ENCODE data around the gene ANKRD52.
A peak's percentile ranks its signal among the peaks of the same experiment; 100 is the strongest.
"Not testable (repeated sequence)": the region's sequence is repeated elsewhere in the genome, so short reads cannot be mapped to it uniquely, and the experiment has no call there.

The ANKRD52 gene

DNA sequence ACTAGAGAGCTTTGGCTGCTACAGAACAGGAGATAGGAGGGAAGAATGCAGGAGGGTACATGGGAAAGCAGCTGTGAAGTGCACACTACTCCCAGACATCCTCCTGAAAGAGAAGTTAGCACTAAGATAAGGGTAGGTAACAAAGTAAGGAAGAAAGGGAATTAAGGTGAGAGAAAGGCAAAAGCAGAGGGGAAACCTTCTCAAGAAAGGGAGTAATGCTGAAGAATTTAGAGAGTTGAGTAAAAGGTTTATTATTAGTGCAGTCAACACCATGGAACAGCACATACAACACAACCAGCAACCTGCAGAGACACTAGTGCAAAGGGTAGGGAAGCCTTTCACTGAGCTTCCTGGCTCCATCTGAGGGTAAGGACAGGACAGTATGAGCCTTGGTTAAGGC is 53.9 kb downstream of the ANKRD52 start:
- DNase-seq = no peak

DNA sequence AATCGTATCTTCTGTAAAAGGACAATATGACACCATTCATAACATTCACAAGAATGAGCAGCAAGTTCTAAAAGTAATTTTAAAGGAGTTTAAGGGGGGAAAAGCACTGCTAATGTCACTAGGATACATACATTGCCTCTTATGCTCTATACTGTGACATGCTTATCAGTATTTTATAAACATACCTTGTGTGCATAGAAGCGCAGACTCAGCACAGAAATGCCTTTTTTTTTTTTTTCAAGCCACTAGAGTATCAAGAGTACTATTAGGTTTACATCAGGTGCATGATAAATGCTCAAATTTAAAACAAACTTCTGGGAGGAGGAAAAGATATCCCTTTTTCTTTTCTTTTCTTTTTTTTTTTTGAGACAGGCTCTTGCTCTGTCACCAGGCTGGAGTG is 55.3 kb downstream of the ANKRD52 start:
- no peak for DNase-seq

DNA sequence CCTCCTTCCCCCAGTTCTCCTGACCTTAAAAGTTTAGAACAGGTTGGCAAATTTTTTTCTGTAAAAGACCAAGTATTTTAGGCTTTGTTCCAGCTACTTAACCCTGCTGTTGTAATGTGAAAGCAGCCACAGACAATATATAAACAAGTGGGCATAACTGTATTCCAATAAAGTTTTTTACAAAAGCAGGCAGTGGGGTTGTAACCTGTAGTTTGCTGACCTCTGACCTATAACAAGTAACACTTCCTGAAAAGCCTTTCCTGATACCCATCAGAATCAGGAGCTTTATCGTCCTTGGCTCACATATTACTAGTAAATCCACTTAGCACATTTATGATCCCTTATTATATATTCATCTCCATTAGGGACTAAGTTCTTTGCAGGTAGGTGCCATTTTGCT is 55.8 kb downstream of the ANKRD52 start:
- DNase-seq = no peak

DNA sequence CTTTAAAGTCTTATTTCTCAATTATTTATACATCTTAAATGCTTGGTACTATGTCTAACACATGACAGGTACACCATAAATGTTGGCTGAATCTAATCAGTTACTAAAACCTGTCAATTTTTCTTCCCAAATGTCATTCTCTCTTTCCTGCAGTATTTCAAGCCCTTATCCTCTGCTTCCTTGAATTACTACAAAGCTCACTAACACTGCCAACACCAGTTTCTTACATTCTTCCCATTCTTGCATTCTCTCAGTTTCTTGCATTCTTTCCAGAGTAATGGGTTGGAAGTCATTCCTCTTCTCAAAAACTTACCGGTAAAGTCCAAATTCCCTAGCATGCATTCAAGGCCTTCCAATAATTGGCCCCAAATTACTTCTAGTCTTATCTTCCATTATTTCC is 59.3 kb downstream of the ANKRD52 start:
- DNase-seq = no peak

DNA sequence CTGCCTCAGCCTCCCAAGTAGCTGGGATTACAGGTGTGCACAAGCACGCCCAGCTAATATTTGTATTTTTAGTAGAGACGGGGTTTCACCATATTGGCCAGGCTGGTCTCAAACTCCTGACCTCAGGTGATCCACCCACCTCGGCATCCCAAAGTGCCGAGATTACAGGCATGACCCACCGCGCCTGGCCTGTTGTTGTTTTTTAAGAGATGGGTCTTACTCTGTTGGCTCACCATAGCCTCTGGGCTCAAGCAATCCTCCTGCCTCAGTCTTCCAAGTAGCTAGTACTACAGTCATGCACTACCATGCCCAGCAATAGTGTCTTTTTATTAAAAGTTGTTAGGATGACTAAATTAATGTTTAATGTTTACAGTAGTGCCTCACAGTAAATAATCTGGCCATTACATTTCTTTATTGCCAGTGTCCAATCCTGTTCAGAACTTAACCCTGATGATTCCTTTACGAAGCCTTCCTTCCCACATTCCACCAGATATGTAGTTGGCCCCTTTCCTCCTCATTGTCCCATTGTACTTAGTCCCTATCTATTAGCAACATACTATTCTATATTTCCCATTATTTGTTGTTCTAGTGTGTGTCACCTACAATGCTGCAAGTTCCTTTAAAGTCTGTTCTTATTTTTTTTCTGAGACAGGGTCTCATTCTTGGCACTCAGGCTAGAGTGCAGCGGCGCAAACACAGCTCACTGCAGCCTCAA is 60.1 kb downstream of the ANKRD52 start:
- DNase-seq = no peak

DNA sequence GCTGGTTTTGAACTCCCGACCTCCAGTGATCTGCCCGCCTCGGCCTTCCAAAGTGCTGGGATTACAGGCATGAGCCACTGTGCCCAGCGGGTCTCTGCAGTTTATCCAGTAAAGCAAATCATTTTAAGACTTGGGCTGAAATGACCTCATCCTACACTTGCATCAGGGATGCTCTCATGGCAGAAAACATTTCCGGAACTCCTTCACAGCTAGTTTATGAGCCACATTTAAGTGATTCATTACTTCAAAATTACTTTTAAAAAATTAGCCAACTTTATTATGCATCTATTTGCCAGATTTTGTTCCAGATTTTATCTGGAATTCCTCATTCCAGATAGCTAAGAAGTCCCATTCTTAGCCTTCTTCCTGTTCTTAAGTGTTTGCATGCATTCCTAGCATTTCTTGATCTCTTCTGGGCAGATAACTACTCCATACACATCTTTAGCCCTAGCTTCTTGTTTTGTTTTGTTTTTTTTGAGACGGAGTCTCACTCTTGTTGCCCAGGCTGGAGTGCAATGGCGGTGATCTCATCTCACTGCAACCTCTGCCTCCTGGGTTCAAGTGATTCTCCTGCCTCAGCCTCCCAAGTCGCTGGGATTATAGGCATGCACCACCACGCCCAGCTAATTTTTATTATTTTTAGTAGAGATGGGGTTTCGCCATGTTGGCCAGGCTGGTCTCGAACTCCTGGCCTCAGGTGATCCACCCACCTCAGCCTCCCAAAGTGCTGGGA is 61.2 kb downstream of the ANKRD52 start:
- not testable (repeated sequence) for DNase-seq

DNA sequence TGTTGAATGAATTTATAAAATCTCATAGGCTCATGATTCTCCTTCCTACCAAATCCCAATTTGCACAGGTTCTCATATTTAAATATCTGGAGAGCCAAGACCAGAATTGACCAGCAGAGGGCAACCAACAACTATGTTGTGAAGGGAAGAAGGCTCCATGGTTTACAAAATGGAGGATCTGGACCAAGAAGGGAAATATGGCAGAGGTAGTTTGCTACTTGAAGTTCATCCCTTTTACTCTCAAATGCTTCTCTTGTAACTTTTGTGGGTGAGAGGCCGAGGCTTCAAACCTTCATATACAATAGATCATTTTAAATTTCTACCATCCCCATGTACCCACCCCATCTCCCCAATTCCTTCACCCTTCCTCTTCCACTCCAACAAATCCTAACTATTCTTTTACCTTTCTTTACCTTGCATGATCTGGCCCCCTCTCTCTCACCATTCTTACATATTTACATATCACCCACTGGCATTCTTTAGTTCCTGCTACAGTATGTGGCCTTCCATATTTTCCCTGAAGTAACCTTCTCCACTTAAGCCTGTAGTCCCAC is 65.1 kb downstream of the ANKRD52 start:
- DNase-seq = peak; percentile 55

DNA sequence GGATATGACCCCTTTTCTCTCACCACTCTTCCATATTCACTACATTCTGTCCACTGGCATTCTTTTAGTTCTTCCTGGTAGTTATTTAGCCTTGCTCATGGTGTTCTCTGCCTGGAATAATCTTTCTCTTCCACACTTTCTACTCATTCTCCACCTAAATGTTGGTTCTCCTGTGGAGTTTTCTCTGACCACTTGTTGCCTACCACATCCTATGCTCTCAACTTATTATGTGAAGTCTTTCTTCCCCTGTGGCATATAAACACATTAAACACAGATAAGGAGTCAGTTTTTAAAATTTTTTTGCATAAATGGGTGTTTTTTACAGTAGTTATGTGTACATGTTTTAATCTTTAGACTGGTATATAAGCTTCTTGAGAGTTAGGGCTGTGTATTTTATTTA is 65.6 kb downstream of the ANKRD52 start:
- DNase-seq = no peak

DNA sequence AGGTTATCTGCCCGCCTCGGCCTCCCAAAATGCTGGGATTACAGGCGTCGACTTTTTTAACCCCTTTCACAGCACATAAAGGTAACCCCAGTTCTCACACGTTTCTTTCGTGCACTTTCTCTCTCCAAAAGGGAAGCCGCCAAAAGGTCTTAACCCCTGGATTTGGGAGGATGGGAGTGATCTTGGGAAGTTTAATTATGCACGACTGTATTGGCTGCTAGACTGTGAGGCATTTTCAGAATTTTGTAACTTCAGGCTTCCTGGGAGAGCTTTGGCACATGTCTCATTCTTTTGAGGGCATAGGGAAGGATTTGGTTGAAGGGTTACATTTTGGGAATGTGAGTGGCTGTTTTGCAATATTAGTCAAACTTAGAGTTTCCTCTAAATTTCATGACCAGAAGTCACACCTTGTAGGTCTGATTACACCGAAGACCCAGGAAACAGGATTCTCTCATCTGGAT is 67.5 kb downstream of the ANKRD52 start:
- DNase-seq = no peak

DNA sequence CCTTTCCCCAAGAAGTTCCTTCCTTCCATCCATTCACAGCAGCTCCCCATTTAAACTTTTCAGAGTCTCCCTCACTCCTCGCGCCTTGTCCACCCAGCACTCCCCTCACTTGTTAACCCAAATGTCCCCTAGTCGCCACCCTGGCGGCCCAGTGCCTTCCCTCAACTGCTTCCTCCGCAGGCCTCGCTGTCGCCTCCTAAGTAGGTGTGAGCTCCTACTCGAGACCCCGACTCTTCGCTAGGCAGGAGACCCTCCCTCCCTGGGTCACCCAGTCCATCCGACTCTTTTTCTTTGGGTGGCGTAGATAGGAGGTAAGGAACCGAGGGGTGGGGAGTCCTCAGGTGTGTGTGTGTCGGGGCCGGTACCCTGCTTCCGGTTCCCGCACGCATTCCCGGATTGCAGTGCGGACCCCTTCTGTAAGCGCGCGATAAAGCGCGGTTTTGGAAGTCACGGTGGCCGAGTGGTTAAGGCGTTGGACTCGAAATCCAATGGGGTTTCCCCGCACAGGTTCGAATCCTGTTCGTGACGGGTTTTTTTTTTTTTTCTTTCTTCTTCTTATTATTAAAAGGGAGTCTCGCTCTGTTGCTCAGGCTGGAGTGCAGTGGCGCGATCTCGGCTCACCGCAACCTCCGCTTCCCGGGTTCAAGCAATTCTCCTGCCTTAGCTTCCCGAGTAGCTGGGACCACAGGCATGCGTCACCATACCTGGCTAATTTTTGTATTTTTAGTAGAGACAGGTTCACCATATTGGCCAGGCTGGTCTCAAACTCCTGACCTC is 68.1 kb downstream of the ANKRD52 start:
- no peak for DNase-seq

DNA sequence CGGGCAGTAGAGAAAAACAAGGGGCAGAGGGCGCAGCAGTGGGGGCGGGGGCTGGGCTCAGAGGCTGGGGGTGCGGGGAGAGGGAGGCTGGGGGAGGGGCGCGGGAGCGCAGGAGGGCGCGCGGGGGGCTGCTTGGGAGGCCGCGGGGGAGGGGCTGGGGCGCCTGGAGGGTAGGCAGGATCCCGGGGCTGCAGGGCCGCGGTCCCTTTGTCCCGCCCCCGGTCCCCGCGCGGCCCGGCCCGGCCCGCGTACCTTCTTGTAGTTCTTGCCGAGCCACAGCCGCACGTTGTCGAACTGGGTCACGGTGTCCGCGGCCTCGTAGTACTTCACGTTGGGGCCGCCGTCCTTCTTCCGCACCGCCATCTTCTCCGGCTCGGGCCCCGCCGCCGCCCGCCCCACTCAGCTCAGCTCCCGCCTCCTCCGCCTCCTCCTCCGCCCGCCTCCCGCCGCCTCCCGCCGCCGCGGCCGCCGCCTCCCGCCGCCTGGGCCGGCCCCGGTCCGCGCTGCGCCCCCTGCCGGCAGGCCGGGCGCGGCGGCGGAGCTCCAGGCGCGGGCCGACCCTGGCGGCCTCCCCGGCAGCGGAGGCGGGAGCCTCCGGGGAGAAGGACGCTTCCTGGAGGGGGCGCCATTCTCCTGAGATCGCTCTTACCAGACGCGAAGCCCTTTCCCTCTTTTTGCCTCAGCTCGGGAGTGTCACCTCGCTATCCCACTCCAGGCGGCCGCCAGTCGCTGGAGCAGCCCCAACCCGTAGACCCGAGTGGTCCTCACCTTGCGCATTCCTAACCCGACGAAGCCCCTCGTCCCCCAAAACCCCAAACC is 68.9 kb downstream of the ANKRD52 start, which contains the start of gene SMARCC2:
Gene SMARCC2 (minus strand): TSS at position 385 of the 819 bp plus-strand sequence. CDS start 22 bp downstream, at position 363.
- peak; percentile 36 for DNase-seq

DNA sequence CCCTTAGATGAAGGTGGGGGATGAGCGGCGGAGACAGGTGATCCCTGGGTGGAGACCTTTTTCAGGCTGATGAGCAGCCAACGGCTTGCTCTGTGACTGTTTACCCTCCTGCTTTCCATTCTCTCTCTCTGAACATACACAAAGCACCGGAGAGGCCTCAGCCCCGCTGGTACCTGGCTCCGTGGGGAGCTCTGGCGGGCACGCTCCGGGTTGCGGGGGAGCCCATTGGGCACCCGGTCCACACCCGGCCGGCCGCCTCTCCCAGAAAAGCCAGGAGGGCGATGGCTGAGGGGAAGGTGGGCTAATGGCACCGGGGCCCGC is 69.4 kb downstream of the ANKRD52 start:
- DNase-seq = no peak

DNA sequence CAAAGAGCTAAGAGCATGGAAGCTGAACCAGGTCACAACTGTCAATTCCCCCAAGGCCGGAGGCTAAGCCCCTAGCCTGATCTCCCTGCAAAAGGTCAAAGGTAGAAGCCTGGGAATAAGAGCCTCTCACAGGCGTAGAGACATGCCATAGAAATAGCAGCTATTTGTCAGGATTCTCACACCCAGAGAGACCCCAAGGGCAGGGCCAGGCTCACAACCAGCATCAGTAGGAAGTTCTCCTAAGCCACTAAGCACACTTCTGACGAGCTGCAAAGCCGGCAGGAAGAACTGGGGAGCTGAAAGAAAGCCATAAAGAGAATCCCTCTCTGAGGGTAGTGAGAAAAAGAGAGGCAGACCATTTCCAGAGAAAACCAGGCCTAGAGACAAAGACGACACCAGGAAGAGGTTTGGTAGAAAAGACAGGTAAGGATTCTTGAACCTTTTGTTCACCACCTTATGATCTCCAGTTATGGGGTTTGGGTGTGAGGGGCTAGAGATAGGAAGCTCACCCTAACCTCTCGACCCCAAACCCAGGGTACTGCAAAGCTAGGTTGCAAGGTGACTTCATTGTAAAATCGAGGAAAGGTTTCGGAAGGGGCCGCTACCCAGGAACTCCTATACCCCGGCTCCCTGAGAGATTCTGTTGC is 69.9 kb downstream of the ANKRD52 start:
- no peak for DNase-seq

All from SIG-M5 (cell line).